HG02885 (cell line): Measurements from ENCODE around the gene GRIP2.

Experiments
- ATAC-seq: cut with Tn5 transposase; IDR thresholded peaks from one replicate; pipeline ENCODE4 v1.9.1; 2021; ENCODE audit warnings: mild to moderate bottlenecking; ENCODE audit not compliant: unreplicated experiment, poor library complexity

The GRIP2 gene

GRCh38 chr3:14508966-14509795 is 31.0 kb downstream of the GRIP2 start:
- ATAC-seq = peak; percentile 65

- ATAC-seq = no peak
Measured at GRCh38 chr3:14508505-14508819, 31.7 kb downstream of the GRIP2 start.

GRCh38 chr3:14507757-14508504 is 32.2 kb downstream of the GRIP2 start:
- no peak for ATAC-seq

- no peak for ATAC-seq
Measured at GRCh38 chr3:14507305-14507741, 32.8 kb downstream of the GRIP2 start.

GRCh38 chr3:14506626-14507304 is 33.4 kb downstream of the GRIP2 start:
- ATAC-seq = no peak

- no peak for ATAC-seq
Measured at GRCh38 chr3:14505803-14506500, 34.2 kb downstream of the GRIP2 start.

- ATAC-seq = no peak
Measured at GRCh38 chr3:14505001-14505802, 34.9 kb downstream of the GRIP2 start.

- ATAC-seq = no peak
Measured at GRCh38 chr3:14503706-14504065, 36.5 kb downstream of the GRIP2 start.

- no peak for ATAC-seq
Measured at GRCh38 chr3:14503033-14503705, 37.0 kb downstream of the GRIP2 start.

GRCh38 chr3:14502472-14502871 is 37.7 kb downstream of the GRIP2 start:
- no peak for ATAC-seq

- ATAC-seq = no peak
Measured at GRCh38 chr3:14497321-14497720, 42.8 kb downstream of the GRIP2 start.

- ATAC-seq = no peak
Measured at GRCh38 chr3:14496351-14496750, 43.8 kb downstream of the GRIP2 start.

GRCh38 chr3:14494973-14495300 is 45.2 kb downstream of the GRIP2 start:
- no peak for ATAC-seq

GRCh38 chr3:14494279-14494972 is 45.7 kb downstream of the GRIP2 start:
- no peak for ATAC-seq

- ATAC-seq = no peak
Measured at GRCh38 chr3:14492948-14493881, 46.9 kb downstream of the GRIP2 start.

GRCh38 chr3:14491396-14492190 is 48.5 kb downstream of the GRIP2 start:
- no peak for ATAC-seq

GRCh38 chr3:14490831-14491230 is 49.3 kb downstream of the GRIP2 start:
- no peak for ATAC-seq
